ENCODE data around the gene SREBF1.

Gene SREBF1

GRCh38 chr17:17774009-17774881 is 62.5 kb downstream of the SREBF1 start:
- no peak for DNase-seq

GRCh38 chr17:17772231-17772630 is 64.6 kb downstream of the SREBF1 start:
- DNase-seq: no peak

GRCh38 chr17:17771498-17772201 is 65.1 kb downstream of the SREBF1 start:
- DNase-seq: no peak

GRCh38 chr17:17770632-17771044 is 66.1 kb downstream of the SREBF1 start:
- DNase-seq: no peak

- DNase-seq: no peak
Observed at GRCh38 chr17:17769869-17770631, 66.7 kb downstream of the SREBF1 start.

- no peak for DNase-seq
Observed at GRCh38 chr17:17768424-17769088, 68.2 kb downstream of the SREBF1 start.

GRCh38 chr17:17767887-17768418 is 68.8 kb downstream of the SREBF1 start:
- no peak for DNase-seq

GRCh38 chr17:17767154-17767869 is 69.5 kb downstream of the SREBF1 start:
- DNase-seq: no peak

GRCh38 chr17:17766744-17767120 is 70.1 kb downstream of the SREBF1 start:
- no peak for DNase-seq

GRCh38 chr17:17766077-17766743 is 70.6 kb downstream of the SREBF1 start:
- no peak for DNase-seq

GRCh38 chr17:17765359-17766076 is 71.3 kb downstream of the SREBF1 start:
- no peak for DNase-seq

- no peak for DNase-seq
Observed at GRCh38 chr17:17763734-17764133, 73.1 kb downstream of the SREBF1 start.

GRCh38 chr17:17763136-17763535 is 73.7 kb downstream of the SREBF1 start:
- DNase-seq: no peak

- no peak for DNase-seq
Observed at GRCh38 chr17:17762744-17763105, 74.1 kb downstream of the SREBF1 start.

Measured in fibroblast of skin of abdomen (primary cell).